ENCODE measurements around the gene GNG7.
"Not testable (repeated sequence)": the region's sequence is repeated elsewhere in the genome, so short reads cannot be mapped to it uniquely, and the experiment has no call there.

The GNG7 gene

GRCh38 chr19:2616741-2617392 is 85.6 kb downstream of the GNG7 start:
- peak; percentile 48 for DNase-seq

GRCh38 chr19:2615782-2616181 is 86.7 kb downstream of the GNG7 start:
- DNase-seq: no peak

- DNase-seq: peak; percentile 70
These were observed 88.8 kb downstream of the GNG7 start for GRCh38 chr19:2613507-2614295.

- no peak for DNase-seq
These were observed 89.8 kb downstream of the GNG7 start for GRCh38 chr19:2612619-2613249.

GRCh38 chr19:2611483-2612464 is 90.7 kb downstream of the GNG7 start:
- no peak for DNase-seq

GRCh38 chr19:2610637-2611482 is 91.6 kb downstream of the GNG7 start:
- peak; percentile 88 for DNase-seq

- no peak for DNase-seq
These were observed 92.9 kb downstream of the GNG7 start for GRCh38 chr19:2609389-2610116.

DNA sequence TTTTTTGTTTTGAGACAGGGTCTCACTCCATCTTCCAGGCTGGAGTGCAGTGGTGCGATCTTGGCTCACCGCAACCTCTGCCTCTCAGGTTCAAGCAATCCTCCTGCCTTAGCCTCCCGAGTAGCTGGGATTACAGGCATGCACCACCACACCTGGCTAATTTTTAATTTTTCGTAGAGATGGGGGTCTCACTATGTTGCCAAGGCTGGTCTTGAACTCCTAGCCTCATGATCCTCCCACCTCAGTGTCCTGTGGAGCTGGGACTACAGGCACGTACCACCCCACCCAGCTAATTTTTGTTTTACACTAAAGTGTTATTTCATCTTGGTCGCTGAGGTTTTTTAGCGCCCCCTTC is 93.5 kb downstream of the GNG7 start:
- DNase-seq: not testable (repeated sequence)

GRCh38 chr19:2608602-2608922 is 93.9 kb downstream of the GNG7 start:
- no peak for DNase-seq

- DNase-seq: peak; percentile 76
These were observed 94.5 kb downstream of the GNG7 start for GRCh38 chr19:2607712-2608601.

GRCh38 chr19:2606774-2607173 is 95.7 kb downstream of the GNG7 start:
- DNase-seq: not testable (repeated sequence)

- not testable (repeated sequence) for DNase-seq
These were observed 96.6 kb downstream of the GNG7 start for GRCh38 chr19:2605889-2606288.

DNA sequence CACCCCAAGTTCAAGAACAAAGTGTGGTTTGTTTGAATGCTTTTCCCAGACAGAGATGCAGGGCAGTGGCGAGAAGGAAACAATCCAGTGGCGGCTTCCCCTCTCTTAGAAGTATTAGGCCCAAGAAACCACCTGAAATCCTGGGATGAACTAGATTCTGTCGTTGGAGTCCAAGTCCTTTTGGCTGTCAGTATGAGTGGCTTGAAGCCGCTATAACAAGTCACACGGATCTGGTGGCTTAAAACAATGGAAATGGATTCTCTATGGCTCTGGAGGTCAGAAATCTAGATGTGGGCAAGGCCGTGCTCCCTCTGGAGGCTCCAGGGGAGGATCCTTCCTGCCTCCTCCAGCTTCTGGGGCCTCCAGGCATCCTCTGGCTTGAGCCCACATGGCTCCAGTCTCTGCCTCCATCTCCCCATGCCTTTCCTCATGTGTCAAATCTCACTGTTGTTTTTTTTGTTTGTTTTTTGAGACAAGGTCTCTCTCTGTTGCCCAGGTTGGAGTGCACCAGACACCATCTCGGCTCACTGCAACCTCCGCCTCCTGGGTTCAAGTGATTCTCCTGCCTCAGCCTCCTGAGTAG is 97.7 kb downstream of the GNG7 start:
- no peak for DNase-seq

GRCh38 chr19:2603334-2603733 is 99.2 kb downstream of the GNG7 start:
- no peak for DNase-seq

DNA sequence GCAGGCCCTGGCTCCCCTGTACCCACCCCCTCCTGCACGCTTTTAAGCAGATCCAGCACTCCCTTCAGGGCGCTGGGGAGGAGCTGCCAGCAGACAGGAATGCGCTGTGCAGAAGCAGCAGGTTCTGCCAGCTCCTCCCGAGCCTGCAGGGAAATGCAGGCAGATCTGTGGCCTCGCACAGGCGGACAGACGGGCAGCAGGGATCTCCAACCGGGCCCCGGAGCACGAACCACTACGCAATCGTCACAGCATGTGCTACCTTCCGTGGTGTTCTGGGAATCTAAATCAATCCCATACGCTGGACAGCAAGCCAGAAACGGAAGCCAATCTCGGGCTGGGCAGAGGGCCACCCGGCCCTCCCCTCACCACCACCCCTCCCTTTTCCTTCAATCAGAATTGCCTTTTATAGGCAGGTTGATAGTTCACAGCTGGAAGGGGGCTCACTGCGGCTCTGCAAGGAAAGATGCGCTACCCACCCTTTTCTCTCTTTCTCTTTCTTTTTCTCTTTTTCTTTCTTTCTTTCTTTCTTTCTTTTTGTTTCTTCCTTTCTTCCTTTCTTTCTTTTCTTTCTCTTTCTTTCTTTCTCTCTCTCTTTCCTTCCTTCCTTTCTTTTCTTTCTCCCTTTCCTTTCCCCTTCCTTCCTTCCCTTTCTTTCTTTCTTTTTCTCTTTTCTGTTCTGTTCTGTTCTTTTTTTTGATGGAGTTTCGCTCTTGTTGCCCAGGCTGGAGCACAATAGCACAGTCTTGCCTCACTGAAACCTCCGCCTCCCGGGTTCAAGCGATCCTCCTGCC is 99.9 kb downstream of the GNG7 start:
- DNase-seq: no peak

GRCh38 chr19:2600914-2601870 is 101.3 kb downstream of the GNG7 start:
- DNase-seq: no peak

DNA sequence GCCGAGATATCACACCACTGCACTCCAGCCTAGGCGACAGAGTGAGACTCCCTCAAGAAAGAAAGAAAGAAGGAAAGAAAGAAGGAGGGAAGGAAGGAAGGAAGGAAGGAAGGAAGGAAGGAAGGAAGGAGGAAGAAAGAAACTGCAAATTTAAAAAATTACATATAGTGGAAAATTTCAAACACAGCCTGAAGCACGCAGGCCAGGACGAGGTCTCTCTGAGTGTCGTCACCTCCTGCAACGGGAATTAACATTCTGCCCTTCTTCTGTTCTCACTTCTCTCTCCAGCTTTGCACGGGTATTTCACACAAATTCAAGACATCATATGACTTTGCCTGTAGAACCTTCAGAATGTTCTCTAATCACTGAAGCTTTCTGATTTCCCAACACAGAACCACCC is 108.2 kb downstream of the GNG7 start:
- no peak for DNase-seq

DNA sequence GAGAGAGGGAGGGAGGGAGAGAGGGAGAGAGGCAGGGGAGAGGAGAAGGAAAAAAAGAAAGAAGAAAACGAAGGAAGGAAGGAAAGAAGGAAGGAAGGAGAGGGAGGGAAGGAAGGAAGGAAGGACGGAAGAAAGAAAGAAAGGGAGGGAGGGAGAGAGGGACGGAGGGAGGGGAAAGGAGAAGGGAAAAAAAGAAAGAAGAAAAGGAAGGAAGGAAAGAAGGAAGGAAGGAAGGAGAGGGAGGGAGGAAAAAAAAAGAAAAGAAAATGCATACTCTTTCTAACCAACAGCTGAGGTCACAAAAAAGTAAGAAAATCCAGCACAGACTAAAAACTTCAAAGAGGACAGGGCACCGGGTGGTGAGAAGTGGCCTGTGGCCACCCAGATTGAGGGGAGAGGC is 109.7 kb downstream of the GNG7 start:
- no peak for DNase-seq

Measured in CD4-positive, alpha-beta T cell treated with Interleukin-10 for 1 hour (primary cell).